HL-60 (cell line): ENCODE data around the gene TUBGCP2.

ENCODE experiments used
- CTCF ChIP-seq: IDR thresholded peaks from one replicate; pipeline ENCODE4 v1.5.1; 2011; ENCODE audit warnings: low read length, control low read depth, inconsistent platforms; ENCODE audit not compliant: insufficient read depth
- REST ChIP-seq: IDR thresholded peaks from 2 replicates; pipeline ENCODE4 v1.6.1; 2012; ENCODE audit warnings: low read depth; ENCODE audit not compliant: insufficient replicate concordance

- no peak for TF ChIP-seq CTCF
- TF ChIP-seq REST = no peak
These were observed 45.4 kb upstream of the TUBGCP2 start for GRCh38 chr10:133353988-133354605.
